GM06990 (cell line): ENCODE results near the gene STMN1.
A peak's percentile ranks its signal among the peaks of the same experiment; 100 is the strongest.

ENCODE experiments used
- DNase-seq: peaks from one replicate; pipeline ENCODE4 v3.0.0-alpha.2; 2011; ENCODE audit not compliant: insufficient read length; ENCODE audit errors: extremely low read depth
- H3K27me3 ChIP-seq: replicated peaks from 2 replicates; pipeline ENCODE4 v1.6.0; 2011; ENCODE audit warnings: low read length; ENCODE audit not compliant: control insufficient read depth, insufficient read depth
- H3K36me3 ChIP-seq: 2 replicates; pipeline ENCODE4 v1.5.1; 2011; ENCODE audit warnings: low read length; ENCODE audit not compliant: control insufficient read depth, insufficient read depth
- H3K4me3 ChIP-seq: replicated peaks from 2 replicates; pipeline ENCODE4 v1.5.1; 2011; ENCODE audit warnings: low read depth, mild to moderate bottlenecking, control low read depth, low read length
- CTCF ChIP-seq: IDR thresholded peaks from 2 replicates; pipeline ENCODE4 v1.5.1; 2011; ENCODE audit warnings: low read length, control low read depth, mild to moderate bottlenecking, inconsistent platforms; ENCODE audit not compliant: insufficient read depth, poor library complexity, severe bottlenecking

Gene STMN1

GRCh38 chr1:25858494-25858893 lies 47.7 kb downstream of the STMN1 start:
- no peak for DNase-seq
- no peak for TF ChIP-seq CTCF
- H3K36me3 ChIP-seq = no peaks in the 10 kb centered on the region; the same call in none of the 2 replicates
- H3K27me3 ChIP-seq = no peaks in the 10 kb centered on the region
- peak overlapping the region; percentile 91 for H3K4me3 ChIP-seq

GRCh38 chr1:25856856-25857255 lies 49.4 kb downstream of the STMN1 start:
- Histone ChIP-seq H3K4me3 (no peak overlapping the region), H3K36me3 (no peaks in the 10 kb centered on the region), H3K27me3 (no peaks in the 10 kb centered on the region)
- no peak for DNase-seq
- TF ChIP-seq CTCF = no peak

- DNase-seq = no peak
- Histone ChIP-seq H3K27me3 (no peaks in the 10 kb centered on the region), H3K36me3 (no peaks in the 10 kb centered on the region), H3K4me3 (no peak overlapping the region)
- no peak for TF ChIP-seq CTCF
Observed at GRCh38 chr1:25854554-25854953, 51.7 kb downstream of the STMN1 start.
